ENCODE data around the gene FXYD4. TPM values are rescaled to one million over a fixed set of nuclear protein-coding genes. Genes with fewer than 3 reads are reported as not detected.

FXYD4 gene
- total RNA-seq, 5 donors from 2014 or later (not counting 1 experiment from before 2014, with no cell fraction given): not detected

GRCh38 chr10:43340619-43341018 lies 30.8 kb upstream of the FXYD4 start:
- H3K36me3 Mint-ChIP-seq: no peaks in the 10 kb centered on the region
- WGBS (ENCODE audit: insufficient coverage): 90% methylated on average over 9 of the region's 9 CpGs
- H3K4me1 ChIP-seq (ENCODE audit: control insufficient read depth in 1 of 2, extremely low read depth in 1 of 2, insufficient read depth in 2 of 2, low read length in 2 of 2): peaks cover 0 to 4% of the 10 kb centered on the region in 2 experiments
- no peaks in the 10 kb centered on the region for H3K9me3 ChIP-seq
- peaks cover 1 to 15% of the 10 kb centered on the region in 2 donors for H3K27me3 Mint-ChIP-seq
- H3K27ac ChIP-seq (ENCODE audit: low read length): no peak overlapping the region
- peaks cover 0 to 27% of the 10 kb centered on the region in 2 experiments for H3K27me3 ChIP-seq (replicated peaks in 1 of 2; ENCODE audit: control insufficient read depth in 2 of 2, extremely low read depth in 1 of 2, insufficient read depth in 2 of 2, low read length in 1 of 2)
- H3K9me3 Mint-ChIP-seq: no peaks in the 10 kb centered on the region
- DNase-seq (no peak), ATAC-seq (replicated peaks in 1 of 4) (no peak)
- no peak overlapping the region for H3K27ac Mint-ChIP-seq
- CTCF ChIA-PET: no interaction called here
- POLR2A ChIA-PET: no interaction called here
- H3K36me3 ChIP-seq (ENCODE audit: control insufficient read depth in 2 of 2, extremely low read depth in 1 of 2, insufficient read depth in 1 of 2, low read length in 1 of 2): no peaks in the 10 kb centered on the region
- peaks cover 0 to 12% (median 4%) of the 10 kb centered on the region in 3 donors for H3K4me1 Mint-ChIP-seq
- no peak overlapping the region for H3K4me3 Mint-ChIP-seq
- no peak overlapping the region for H3K4me3 ChIP-seq (ENCODE audit: control insufficient read depth in 1 of 2, extremely low read depth in 1 of 2, low read length in 1 of 2)

GRCh38 chr10:43341450-43341849 lies 30.0 kb upstream of the FXYD4 start:
- ChIA-PET CTCF (no interaction called here), POLR2A (no interaction called here)
- WGBS (ENCODE audit: insufficient coverage): 75% methylated on average over 4 of the region's 7 CpGs
- ATAC-seq (replicated peaks in 1 of 4) (no peak), DNase-seq (no peak)
- H3K27ac ChIP-seq (ENCODE audit: low read length): no peak overlapping the region
- Mint-ChIP-seq H3K27ac (no peak overlapping the region), H3K27me3 (peaks cover 1 to 15% of the 10 kb centered on the region in 2 donors), H3K9me3 (no peaks in the 10 kb centered on the region), H3K4me1 (peaks cover 0 to 10% (median 2%) of the 10 kb centered on the region in 3 donors), H3K36me3 (no peaks in the 10 kb centered on the region), H3K4me3 (no peak overlapping the region)
- H3K27me3 ChIP-seq (replicated peaks in 1 of 2; ENCODE audit: control insufficient read depth in 2 of 2, extremely low read depth in 1 of 2, insufficient read depth in 2 of 2, low read length in 1 of 2): peaks cover 0 to 27% of the 10 kb centered on the region in 2 experiments
- no peak overlapping the region for H3K4me3 ChIP-seq (ENCODE audit: control insufficient read depth in 1 of 2, extremely low read depth in 1 of 2, low read length in 1 of 2)
- H3K4me1 ChIP-seq (ENCODE audit: control insufficient read depth in 1 of 2, extremely low read depth in 1 of 2, insufficient read depth in 2 of 2, low read length in 2 of 2): peaks cover 0 to 4% of the 10 kb centered on the region in 2 experiments
- H3K36me3 ChIP-seq (ENCODE audit: control insufficient read depth in 2 of 2, extremely low read depth in 1 of 2, insufficient read depth in 1 of 2, low read length in 1 of 2): no peaks in the 10 kb centered on the region
- H3K9me3 ChIP-seq: no peaks in the 10 kb centered on the region

- Histone ChIP-seq H3K4me1 (ENCODE audit: control insufficient read depth in 1 of 2, extremely low read depth in 1 of 2, insufficient read depth in 2 of 2, low read length in 2 of 2) (peaks cover 0 to 4% of the 10 kb centered on the region in 2 experiments), H3K27ac (ENCODE audit: low read length) (no peak overlapping the region), H3K4me3 (ENCODE audit: control insufficient read depth in 1 of 2, extremely low read depth in 1 of 2, low read length in 1 of 2) (no peak overlapping the region), H3K27me3 (replicated peaks in 1 of 2; ENCODE audit: control insufficient read depth in 2 of 2, extremely low read depth in 1 of 2, insufficient read depth in 2 of 2, low read length in 1 of 2) (peaks cover 0 to 27% of the 10 kb centered on the region in 2 experiments), H3K36me3 (ENCODE audit: control insufficient read depth in 2 of 2, extremely low read depth in 1 of 2, insufficient read depth in 1 of 2, low read length in 1 of 2) (no peaks in the 10 kb centered on the region), H3K9me3 (no peaks in the 10 kb centered on the region)
- H3K36me3 Mint-ChIP-seq: no peaks in the 10 kb centered on the region
- DNase-seq (no peak), ATAC-seq (replicated peaks in 1 of 4) (no peak)
- H3K9me3 Mint-ChIP-seq: no peaks in the 10 kb centered on the region
- H3K4me1 Mint-ChIP-seq: peaks cover 0 to 16% (median 2%) of the 10 kb centered on the region in 3 donors
- no peak overlapping the region for H3K4me3 Mint-ChIP-seq
- CTCF ChIA-PET: interaction anchor here in 1 of 2 donors (0.6 kb wide), 1 partner anchor 109 kb away, joined by 5 read pairs; no protein-coding TSS in a partner anchor
- H3K27ac Mint-ChIP-seq: no peak overlapping the region
- H3K27me3 Mint-ChIP-seq: peaks cover 1 to 15% of the 10 kb centered on the region in 2 donors
- POLR2A ChIA-PET: no interaction called here
- 96% methylated on average over 39 of the region's 49 CpGs for WGBS (ENCODE audit: insufficient coverage)
Observed at GRCh38 chr10:43342279-43343125, 28.9 kb upstream of the FXYD4 start.

GRCh38 chr10:43343126-43343525 lies 28.3 kb upstream of the FXYD4 start:
- no peak overlapping the region for H3K27ac Mint-ChIP-seq
- H3K4me3 Mint-ChIP-seq: no peak overlapping the region
- CTCF ChIA-PET: interaction anchor here in 1 of 2 donors (0.6 to 0.7 kb wide), 2 partner anchors 52 to 108 kb away, joined by 5 to 9 read pairs; no protein-coding TSS in a partner anchor
- H3K36me3 ChIP-seq (ENCODE audit: control insufficient read depth in 2 of 2, extremely low read depth in 1 of 2, insufficient read depth in 1 of 2, low read length in 1 of 2): no peaks in the 10 kb centered on the region
- ATAC-seq (replicated peaks in 1 of 4) (no peak), DNase-seq (no peak)
- no peaks in the 10 kb centered on the region for H3K36me3 Mint-ChIP-seq
- H3K27me3 Mint-ChIP-seq: peaks cover 0 to 12% of the 10 kb centered on the region in 2 donors
- no peak overlapping the region for H3K4me3 ChIP-seq (ENCODE audit: control insufficient read depth in 1 of 2, extremely low read depth in 1 of 2, low read length in 1 of 2)
- H3K9me3 Mint-ChIP-seq: no peaks in the 10 kb centered on the region
- peaks cover 2 to 7% of the 10 kb centered on the region in 2 experiments for H3K4me1 ChIP-seq (ENCODE audit: control insufficient read depth in 1 of 2, extremely low read depth in 1 of 2, insufficient read depth in 2 of 2, low read length in 2 of 2)
- no peak overlapping the region for H3K27ac ChIP-seq (ENCODE audit: low read length)
- H3K27me3 ChIP-seq (replicated peaks in 1 of 2; ENCODE audit: control insufficient read depth in 2 of 2, extremely low read depth in 1 of 2, insufficient read depth in 2 of 2, low read length in 1 of 2): peaks cover 0 to 26% of the 10 kb centered on the region in 2 experiments
- H3K9me3 ChIP-seq: no peaks in the 10 kb centered on the region
- POLR2A ChIA-PET: no interaction called here
- peaks cover under 1 to 19% (median 6%) of the 10 kb centered on the region in 3 donors for H3K4me1 Mint-ChIP-seq
- no CpG with 5 or more reads among the region's 15 CpGs for WGBS (ENCODE audit: insufficient coverage)

- Histone ChIP-seq H3K9me3 (no peaks in the 10 kb centered on the region), H3K4me1 (ENCODE audit: control insufficient read depth in 1 of 2, extremely low read depth in 1 of 2, insufficient read depth in 2 of 2, low read length in 2 of 2) (peaks cover 2 to 15% of the 10 kb centered on the region in 2 experiments), H3K4me3 (ENCODE audit: control insufficient read depth in 1 of 2, extremely low read depth in 1 of 2, low read length in 1 of 2) (no peak overlapping the region), H3K36me3 (ENCODE audit: control insufficient read depth in 2 of 2, extremely low read depth in 1 of 2, insufficient read depth in 1 of 2, low read length in 1 of 2) (no peaks in the 10 kb centered on the region), H3K27me3 (replicated peaks in 1 of 2; ENCODE audit: control insufficient read depth in 2 of 2, extremely low read depth in 1 of 2, insufficient read depth in 2 of 2, low read length in 1 of 2) (peaks cover 0 to 19% of the 10 kb centered on the region in 2 experiments), H3K27ac (ENCODE audit: low read length) (no peak overlapping the region)
- Mint-ChIP-seq H3K4me1 (peaks cover 8 to 26% (median 12%) of the 10 kb centered on the region in 3 donors), H3K27ac (no peak overlapping the region), H3K36me3 (no peaks in the 10 kb centered on the region), H3K9me3 (no peaks in the 10 kb centered on the region), H3K4me3 (no peak overlapping the region), H3K27me3 (peaks cover 4 to 15% of the 10 kb centered on the region in 2 donors)
- ChIA-PET CTCF (interaction anchor here (0.6 to 0.9 kb wide), 3 partner anchors 11 to 53 kb away, joined by 3 to 9 read pairs (median 9); no protein-coding TSS in a partner anchor), POLR2A (no interaction called here)
- DNase-seq: no peak
- 93% methylated on average over 5 of the region's 8 CpGs for WGBS (ENCODE audit: insufficient coverage)
- no peak for ATAC-seq (replicated peaks in 1 of 4)
Observed at GRCh38 chr10:43344051-43344450, 27.4 kb upstream of the FXYD4 start.

- H3K4me1 Mint-ChIP-seq: peaks cover 14 to 27% (median 15%) of the 10 kb centered on the region in 3 donors
Observed at GRCh38 chr10:43347997-43348396, 23.4 kb upstream of the FXYD4 start.

More at GRCh38 chr10:43347997-43348396, 23.4 kb upstream of the FXYD4 start:
- Mint-ChIP-seq H3K4me3 (no peak overlapping the region), H3K36me3 (no peaks in the 10 kb centered on the region), H3K27me3 (peaks cover 7 to 8% of the 10 kb centered on the region in 2 donors), H3K9me3 (no peaks in the 10 kb centered on the region), H3K27ac (peak overlapping the region in 1 of 2 donors; percentile 24)
- Histone ChIP-seq H3K9me3 (no peaks in the 10 kb centered on the region), H3K36me3 (ENCODE audit: control insufficient read depth in 2 of 2, extremely low read depth in 1 of 2, insufficient read depth in 1 of 2, low read length in 1 of 2) (no peaks in the 10 kb centered on the region), H3K4me1 (ENCODE audit: control insufficient read depth in 1 of 2, extremely low read depth in 1 of 2, insufficient read depth in 2 of 2, low read length in 2 of 2) (peaks cover 2 to 23% of the 10 kb centered on the region in 2 experiments), H3K4me3 (ENCODE audit: control insufficient read depth in 1 of 2, extremely low read depth in 1 of 2, low read length in 1 of 2) (no peak overlapping the region), H3K27me3 (replicated peaks in 1 of 2; ENCODE audit: control insufficient read depth in 2 of 2, extremely low read depth in 1 of 2, insufficient read depth in 2 of 2, low read length in 1 of 2) (peaks cover 0 to 27% of the 10 kb centered on the region in 2 experiments), H3K27ac (ENCODE audit: low read length) (no peak overlapping the region)
- POLR2A ChIA-PET: no interaction called here
- CTCF ChIA-PET: interaction anchor here (0.6 to 2.9 kb wide), 10 partner anchors 10 to 144 kb away, joined by 3 to 24 read pairs (median 6); partner anchors contain the start of gene RASGEF1A (in 1 of the 2)
- no peak for DNase-seq
- WGBS (ENCODE audit: insufficient coverage): no CpG with 5 or more reads among the region's 4 CpGs
- peak in 1 of 4 experiments; percentile 12 for ATAC-seq (replicated peaks in 1 of 4)

All from T-cell (primary cell).